GM21825 (cell line): ENCODE data around the gene DNLZ.
"Not testable (repeated sequence)": the region's sequence is repeated elsewhere in the genome, so short reads cannot be mapped to it uniquely, and the experiment has no call there.

Experiments
- ATAC-seq: cut with Tn5 transposase; IDR thresholded peaks from one replicate; pipeline ENCODE4 v1.9.1; 2021; ENCODE audit warnings: mild to moderate bottlenecking, moderate library complexity; ENCODE audit not compliant: unreplicated experiment

The DNLZ gene

DNA sequence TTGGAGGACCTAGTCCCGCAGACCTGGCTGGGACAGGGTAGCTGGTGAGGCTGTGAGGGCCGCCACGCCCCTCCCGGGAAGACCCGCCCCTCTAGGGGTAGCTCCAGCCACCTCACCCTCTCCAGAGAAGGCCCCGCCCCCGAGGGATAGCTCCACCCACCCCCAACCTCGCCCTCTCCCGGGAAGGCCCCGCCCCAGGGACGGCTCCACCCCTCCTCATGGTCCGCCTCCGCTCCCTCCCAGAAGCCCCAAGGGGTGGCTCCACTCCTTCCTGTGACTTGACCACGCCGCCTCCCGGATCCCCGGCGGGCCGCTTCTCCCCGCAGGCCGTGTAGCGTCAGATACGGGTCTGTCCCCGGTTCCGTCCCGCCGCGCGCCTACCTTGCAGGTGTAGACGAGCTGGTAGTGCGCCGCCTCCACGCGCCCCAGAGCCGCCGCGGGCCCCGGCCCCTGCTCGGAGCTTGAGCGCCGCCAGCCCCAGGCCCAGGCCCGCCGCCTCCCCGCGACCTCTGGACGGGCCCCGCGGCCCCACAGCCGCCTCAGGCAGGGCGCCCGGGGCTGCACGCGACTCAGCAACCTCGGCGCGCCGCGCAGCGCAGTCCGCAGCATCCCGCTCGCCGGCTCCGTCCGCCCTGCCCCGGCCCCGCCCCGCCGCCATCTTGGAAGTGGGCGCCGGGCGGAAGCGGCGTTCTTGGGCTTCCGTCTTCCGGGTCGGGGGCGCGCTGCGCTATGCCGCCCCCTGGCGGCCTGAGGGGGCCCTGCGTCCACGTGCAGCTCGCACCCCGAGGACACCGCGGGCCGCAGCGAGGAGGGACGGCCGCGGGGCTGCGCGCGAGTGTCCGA is at the start of gene DNLZ:
Gene DNLZ (minus strand): TSS at position 639 of the 843 bp plus-strand sequence. CDS start 30 bp downstream, at position 609.
- ATAC-seq, result peak; percentile 65

DNA sequence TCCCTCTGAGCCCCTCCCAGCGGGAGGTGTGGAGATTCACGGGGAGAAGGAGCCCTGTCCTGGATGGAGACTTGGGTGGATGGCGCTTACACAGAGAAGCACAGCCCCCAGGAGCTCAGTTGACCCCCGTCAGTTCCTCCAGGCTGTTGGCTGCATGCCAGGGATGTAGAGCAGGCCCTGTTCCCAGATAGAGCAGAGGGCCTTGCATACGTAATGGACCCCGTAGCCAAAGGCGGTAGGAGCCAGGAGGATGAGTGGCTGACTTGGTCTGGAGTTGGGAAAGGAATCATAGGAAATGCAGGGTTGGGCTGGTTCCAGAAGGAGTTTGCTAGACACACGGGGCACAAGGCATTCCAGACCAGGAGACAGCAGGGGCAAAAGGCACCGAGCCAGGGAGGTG is 49.4 kb upstream of the DNLZ start:
- ATAC-seq, result no peak

DNA sequence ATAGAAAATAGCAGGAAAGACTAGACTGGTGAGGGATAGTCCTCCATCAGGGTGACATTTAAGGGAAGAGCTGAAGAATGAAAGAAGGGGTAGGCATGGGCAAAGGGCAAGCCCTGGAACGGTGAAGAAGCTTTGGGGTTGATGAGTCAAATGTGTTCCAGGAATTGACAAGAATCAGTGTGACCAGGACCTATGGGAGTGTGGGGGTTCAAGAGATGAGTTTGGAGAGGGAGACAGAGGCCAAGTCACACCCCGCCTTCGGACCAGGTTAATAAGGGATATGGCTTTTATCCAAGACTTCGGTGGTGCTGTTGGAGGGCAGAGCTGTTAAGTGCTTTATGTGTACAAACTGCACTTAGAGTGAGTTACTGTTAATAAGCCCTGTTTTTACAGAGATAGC is 47.8 kb upstream of the DNLZ start:
- ATAC-seq, result no peak

DNA sequence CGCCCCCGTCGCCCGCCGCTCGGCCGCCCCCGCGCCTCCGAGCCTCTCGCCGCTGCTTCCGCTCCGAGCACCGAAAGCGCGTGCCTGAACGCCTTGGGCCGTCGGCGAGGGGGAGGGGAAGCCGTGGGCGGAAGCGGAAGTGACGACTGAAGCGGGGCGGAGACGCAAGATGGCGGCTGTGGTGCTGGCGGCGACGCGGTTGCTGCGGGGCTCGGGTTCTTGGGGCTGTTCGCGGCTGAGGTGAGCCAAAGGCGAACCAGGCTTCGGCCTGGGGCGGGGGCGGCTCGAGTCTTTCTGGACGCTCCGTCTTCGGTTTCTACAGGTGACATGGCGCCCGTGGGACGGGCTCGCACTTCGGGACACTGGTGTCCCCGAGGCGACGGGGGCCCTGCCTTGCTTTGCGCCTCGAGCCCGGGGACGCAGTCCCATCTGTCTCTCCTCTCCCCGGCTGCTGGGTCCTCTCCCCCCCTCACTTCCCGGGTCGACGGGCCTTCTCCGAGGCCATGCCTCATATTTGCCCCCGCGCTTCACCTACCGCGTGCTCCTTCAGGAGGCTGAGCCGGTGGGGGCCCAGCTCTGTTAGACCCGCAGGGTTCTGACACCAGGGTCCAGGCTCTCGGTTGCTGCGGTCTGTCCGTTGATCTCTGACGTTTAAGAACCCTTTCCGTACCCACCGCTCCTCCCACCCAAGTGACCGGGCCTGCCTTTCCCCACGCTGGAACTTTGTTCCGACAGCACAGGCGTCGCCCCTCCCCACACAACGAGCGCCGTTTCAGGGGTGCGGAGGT is 47.1 kb upstream of the DNLZ start, which contains the start of the genes ENTR1 and PMPCA:
Gene ENTR1 (minus strand): TSS at position 115 of the 788 bp plus-strand sequence. CDS start 217 bp downstream, outside the sequence.
Gene PMPCA (plus strand): TSS at position 159 of the 788 bp plus-strand sequence. CDS start 11 bp downstream, at position 170.
- peak; percentile 75 for ATAC-seq

DNA sequence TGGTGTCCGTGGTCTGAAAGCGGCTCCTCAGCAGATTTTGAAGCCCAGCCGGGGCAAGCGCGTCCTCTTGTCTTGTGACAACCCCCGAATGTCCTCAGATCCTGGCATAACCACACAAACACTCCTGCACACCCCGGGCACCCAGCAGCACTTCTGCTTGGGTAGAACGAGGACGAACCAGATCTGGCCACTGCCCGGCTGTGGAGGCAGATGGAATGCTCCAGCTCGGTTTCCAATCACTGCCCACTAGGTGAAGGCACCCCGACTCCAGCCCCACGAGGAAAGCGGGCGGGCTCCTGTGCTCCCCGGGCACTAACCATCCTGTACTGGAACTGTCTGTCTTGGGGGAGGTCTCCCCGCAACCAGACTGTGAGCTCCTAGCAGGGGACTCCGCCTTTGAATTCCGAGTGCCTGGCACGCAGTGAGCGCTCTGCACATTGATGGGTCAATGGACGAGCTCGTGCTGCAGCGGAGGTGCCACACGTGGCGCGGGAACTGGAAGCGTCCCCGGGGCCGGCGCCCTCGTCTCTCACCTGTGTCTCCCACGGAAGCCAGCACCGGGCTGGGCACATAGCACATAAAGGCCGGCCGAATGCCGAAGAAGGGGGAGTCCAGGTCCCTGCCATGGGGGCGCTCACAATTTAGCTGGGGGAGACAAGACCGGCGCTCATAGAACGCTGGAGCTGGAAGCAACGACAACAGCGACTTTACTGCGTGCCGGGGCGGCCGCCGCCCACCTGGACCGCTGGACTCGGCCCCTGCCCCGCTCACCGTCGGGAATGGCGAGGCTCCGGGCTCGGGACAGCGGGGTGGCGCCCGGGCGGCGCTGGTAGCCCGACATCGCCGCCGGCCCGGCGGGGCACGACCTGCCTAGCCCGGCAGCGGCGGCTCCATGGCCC is 46.3 kb upstream of the DNLZ start:
- ATAC-seq, result peak; percentile 13

DNA sequence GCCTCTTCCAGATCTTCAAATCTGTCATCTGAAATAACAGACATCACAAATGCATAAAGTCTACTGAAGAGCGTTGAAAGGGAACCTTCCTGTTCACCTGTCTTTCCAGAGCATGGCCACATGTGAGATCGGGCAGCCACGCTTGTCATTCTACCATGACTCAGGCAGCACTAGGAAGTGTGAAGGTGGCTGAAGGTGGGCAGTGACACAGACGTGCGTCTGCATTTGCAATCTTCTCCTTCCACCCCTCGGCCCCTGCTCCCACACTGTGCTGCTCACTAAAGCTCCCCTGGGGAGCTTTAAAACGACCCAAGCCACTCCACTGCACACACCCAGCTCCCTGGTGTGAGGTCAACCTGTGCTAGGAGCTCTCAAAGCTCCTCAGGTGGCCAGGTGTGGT is 44.4 kb upstream of the DNLZ start:
- no peak for ATAC-seq

- not testable (repeated sequence) for ATAC-seq
Measured at GRCh38 chr9:136407061-136407460, 43.5 kb upstream of the DNLZ start.

- not testable (repeated sequence) for ATAC-seq
Measured at GRCh38 chr9:136405904-136406303, 42.4 kb upstream of the DNLZ start.

GRCh38 chr9:136405481-136405880 is 41.9 kb upstream of the DNLZ start:
- no peak for ATAC-seq

- ATAC-seq, result no peak
Measured at GRCh38 chr9:136404801-136405136, 41.2 kb upstream of the DNLZ start.

DNA sequence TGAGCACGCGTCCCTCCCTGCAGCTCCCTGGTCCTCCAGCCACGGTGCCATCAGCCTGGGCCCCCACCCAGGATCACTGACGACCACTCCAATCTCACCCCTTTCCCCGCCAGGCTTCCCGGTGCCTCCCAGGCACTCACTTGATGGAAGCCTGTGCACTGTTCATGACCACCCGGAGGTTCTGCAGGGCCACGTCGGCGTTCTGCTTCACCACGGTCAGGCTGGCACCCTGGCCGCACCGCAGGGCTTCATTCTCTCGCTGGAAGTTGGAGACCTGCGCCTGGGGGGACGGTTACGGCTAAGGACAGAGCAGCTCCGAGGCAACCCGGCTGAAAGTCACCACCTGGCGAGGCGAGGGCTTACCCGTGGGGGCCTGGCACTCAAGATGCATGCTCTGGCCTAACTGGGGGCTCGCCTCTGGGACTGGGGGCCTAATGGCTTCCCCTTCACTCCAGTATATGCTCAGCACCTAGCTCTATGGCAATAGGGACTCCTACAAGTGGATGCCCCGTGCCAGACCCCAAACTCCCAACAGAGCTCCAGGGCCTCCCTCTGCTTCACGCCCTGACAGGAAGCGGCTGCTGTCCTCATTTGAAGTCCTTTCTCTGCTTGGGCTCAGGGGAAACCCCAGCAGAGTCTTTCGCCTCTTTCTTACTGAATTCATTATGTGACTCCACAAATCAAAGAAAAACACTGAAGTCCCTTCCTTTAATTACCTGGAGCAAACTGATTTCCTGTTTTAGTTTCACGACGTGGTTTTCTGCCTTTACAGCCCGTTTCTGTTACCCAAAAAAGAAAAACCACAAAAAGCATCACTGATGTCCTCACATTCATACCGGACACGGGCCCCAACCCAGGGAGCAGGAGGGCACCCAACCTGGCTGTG is 40.6 kb upstream of the DNLZ start:
- ATAC-seq, result no peak

DNA sequence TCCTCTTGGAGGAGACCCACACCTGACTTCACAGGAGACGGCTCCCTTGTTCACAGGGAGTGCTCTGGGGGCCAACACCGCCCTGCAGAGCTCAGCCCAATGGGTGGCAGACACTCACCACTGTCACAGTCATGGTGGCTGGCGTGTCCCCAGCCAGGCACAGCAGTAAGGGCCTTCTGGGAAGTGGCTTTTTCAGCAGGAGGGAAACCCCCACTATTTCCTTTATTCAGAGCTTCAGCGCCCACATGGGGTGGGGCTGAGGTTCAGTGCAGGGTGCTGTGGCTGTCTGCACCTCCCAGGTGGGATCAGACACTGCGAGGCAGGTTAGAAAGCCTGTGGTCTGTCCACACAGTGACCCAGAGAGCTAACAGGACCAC is 40.0 kb upstream of the DNLZ start:
- ATAC-seq, result peak; percentile 39

DNA sequence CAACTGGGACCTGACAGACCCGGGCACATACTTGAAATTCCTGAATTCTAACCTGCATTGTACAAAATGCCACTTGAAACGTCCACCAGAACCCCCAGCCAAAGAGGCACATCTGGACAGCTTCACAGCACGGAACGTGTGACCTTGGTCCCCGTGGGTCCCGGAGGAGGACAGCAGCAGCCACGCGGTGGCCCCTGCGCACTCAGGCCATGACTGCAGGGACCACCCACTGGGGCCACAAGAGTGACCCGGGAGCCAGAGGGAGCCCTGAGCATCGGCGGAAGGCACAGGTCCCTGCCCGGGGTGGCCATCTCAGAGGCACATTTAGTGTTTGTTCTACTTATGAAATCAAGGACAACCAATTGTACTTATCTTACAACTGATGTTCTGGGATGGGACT is 38.5 kb upstream of the DNLZ start:
- no peak for ATAC-seq

DNA sequence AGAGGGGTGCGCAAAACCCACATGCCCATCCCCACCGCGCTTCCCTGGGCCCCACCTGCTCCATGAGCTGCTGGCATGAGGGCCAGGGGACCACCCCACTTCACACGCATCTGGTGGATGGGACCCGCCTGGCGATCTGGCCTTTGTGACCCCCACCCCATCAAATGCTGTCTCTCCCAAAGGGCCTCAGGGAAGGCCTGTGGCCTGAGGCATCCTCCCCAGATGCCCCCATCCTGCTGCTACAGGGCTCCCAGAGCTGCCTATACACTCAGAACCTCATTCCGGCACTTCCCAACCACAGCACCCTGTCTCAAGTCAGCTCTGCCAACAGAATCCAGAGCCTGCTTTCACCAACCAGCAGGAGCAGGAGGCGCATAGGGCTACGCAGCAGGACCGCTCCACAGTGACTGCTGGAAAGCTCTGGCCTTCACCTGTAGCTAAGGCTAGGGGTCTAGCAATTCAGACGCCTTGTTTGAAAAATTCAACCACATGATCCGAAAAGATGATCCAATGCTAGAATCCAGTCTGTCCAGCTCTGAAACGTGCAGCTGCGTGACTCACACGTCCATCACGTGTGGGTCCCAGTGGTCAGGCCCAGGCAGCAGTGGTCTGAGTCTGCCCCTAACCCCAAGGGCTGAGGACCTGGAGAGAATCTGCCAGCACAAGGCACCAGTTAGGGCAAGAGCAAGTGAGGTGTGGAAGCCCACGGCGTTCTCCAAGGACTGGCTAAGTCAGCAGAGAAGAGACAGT is 37.8 kb upstream of the DNLZ start:
- ATAC-seq, result no peak

DNA sequence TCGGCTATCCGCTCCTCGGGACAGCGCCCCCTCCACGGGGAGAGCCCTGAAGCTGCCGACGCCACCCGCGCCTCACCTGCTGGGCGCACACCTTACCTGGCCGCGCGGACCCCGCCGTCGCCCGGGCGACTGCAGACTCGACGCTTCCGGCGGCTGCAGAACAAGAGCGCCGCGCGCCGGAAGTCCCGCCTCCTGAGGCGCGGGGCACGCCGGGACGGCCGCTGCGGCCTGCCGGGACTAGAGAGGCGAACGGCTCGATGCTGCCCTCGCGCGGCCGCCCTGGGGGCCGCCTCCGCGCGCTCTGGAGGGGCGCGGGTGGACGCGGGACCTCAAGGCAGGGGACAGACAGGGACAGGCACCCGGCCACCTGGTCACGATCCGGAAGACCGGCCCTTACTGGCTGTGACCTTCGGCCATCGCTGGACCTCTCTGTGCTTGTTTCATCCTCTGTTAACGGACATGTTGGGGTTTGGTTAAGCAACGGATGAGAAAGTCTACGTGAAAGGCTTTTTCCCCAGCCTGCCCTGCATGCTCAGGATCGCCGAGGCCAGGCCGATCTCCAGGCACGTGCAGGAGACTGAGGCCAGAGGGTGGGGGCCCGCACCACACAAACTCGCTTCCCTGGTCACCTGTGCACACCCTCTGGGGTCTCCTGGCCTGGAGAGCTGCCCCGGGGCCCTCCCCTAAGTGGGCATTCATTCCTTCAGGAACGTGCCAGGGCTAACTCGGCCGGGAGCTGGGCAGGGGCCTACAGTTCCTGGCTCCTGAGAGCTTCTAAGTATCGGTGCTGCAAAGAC is 36.7 kb upstream of the DNLZ start, which contains the start of gene SNAPC4:
Gene SNAPC4 (minus strand): TSS at position 133 of the 797 bp plus-strand sequence. CDS start 1,742 bp downstream, outside the sequence.
- peak; percentile 57 for ATAC-seq

DNA sequence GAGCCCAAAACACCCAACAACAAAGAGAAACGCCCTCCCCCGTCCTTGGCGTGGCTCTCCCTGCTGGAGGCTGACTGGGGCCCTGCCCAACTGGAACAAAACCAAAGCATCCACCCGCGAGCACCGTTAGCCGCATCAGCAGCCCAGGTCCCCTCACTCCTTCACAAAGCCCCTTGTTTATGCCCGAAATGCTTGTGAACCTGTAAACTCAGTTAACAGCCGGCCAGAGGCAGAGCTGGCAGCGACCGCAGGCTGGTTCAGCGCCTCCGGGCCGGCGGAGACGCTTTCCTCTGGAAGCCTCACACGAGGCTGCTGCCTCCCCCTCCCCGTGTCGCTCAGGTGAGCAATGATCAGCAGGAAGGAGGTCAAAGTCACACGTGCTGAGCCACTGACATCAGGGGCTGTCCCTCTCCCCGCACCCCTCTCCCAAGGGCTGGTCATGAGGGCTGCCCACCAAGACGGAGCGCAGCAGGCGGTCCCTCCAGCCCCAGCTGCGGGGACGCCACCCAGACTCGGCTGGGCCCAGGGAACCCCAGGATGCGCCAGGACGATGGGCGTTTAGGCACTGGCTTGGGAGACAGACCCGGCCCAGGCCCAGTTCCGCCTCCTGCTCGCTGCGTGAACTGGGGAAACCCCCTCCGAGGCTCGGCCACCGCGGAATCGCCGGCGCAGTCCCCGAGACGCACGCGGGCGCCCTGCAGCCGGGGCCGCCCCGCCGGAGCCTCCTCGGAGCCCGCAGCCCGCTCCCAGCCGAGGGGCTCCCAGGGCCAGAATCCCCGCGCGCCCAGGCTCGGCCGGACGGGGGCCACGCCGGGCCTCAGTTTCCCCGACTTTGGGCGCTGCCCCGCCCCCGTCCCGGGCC is 35.9 kb upstream of the DNLZ start:
- peak; percentile 30 for ATAC-seq

DNA sequence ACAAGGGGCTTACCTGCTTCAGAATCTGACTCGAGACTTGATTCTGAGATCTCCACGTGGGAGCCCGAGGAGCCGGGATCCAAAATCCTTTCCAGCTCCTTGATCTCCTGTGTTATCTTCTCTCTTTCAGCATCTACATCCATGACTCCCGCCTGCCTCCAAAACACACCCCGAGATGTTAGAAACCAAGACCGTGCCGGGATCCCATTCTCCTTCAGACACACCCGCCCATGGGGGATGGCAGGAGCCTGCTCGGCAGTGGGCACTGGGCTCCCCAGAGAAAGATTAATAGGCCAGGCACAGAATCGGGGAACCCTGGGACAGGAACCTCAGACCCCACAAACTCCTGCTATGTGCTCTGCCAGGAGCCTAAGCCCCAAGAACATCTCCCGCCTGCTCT is 34.7 kb upstream of the DNLZ start:
- no peak for ATAC-seq
